Ishikawa (cell line): ENCODE results near the gene IFT74.

Source experiments
- CEBPB ChIP-seq: IDR thresholded peaks from 2 replicates; pipeline ENCODE4 v1.6.1; 2012
- CREB1 ChIP-seq: IDR thresholded peaks from 2 replicates; pipeline ENCODE4 v1.6.1; 2012; ENCODE audit warnings: low read depth
- EGR1 ChIP-seq: IDR thresholded peaks from 2 replicates; pipeline ENCODE4 v1.6.1; 2012
- EP300 ChIP-seq: IDR thresholded peaks from 2 replicates; pipeline ENCODE4 v1.6.1; 2012; ENCODE audit warnings: borderline replicate concordance
- FOXM1 ChIP-seq: IDR thresholded peaks from 2 replicates; pipeline ENCODE4 v1.6.1; 2012; ENCODE audit warnings: low read depth, borderline replicate concordance
- NFIC ChIP-seq: IDR thresholded peaks from 2 replicates; pipeline ENCODE4 v1.6.1; 2012
- RAD21 ChIP-seq: IDR thresholded peaks from 2 replicates; pipeline ENCODE4 v1.6.1; 2012; ENCODE audit warnings: low read depth
- TAF1 ChIP-seq: IDR thresholded peaks from 2 replicates; pipeline ENCODE4 v1.6.1; 2012; ENCODE audit warnings: low read depth, mild to moderate bottlenecking
- TCF12 ChIP-seq: IDR thresholded peaks from 2 replicates; pipeline ENCODE4 v1.6.1; 2012; ENCODE audit warnings: low read depth
- TEAD4 ChIP-seq: IDR thresholded peaks from 2 replicates; pipeline ENCODE4 v1.6.1; 2012
- YY1 ChIP-seq: IDR thresholded peaks from 2 replicates; pipeline ENCODE4 v1.6.1; 2012; ENCODE audit warnings: low read depth
- ZBTB7A ChIP-seq: IDR thresholded peaks from 2 replicates; pipeline ENCODE4 v1.6.1; 2012; ENCODE audit warnings: low read depth
- TF ChIP-seq, protein P1 (sequence below): IDR thresholded peaks from 2 replicates; pipeline ENCODE4 v1.6.1; 2012
- TF ChIP-seq, protein P2 (sequence below): IDR thresholded peaks from 2 replicates; pipeline ENCODE4 v1.6.1; 2012; ENCODE audit warnings: low read depth, mild to moderate bottlenecking
- TF ChIP-seq, protein P3 (sequence below): IDR thresholded peaks from 2 replicates; pipeline ENCODE4 v1.6.1; 2012

IFT74 gene

DNA sequence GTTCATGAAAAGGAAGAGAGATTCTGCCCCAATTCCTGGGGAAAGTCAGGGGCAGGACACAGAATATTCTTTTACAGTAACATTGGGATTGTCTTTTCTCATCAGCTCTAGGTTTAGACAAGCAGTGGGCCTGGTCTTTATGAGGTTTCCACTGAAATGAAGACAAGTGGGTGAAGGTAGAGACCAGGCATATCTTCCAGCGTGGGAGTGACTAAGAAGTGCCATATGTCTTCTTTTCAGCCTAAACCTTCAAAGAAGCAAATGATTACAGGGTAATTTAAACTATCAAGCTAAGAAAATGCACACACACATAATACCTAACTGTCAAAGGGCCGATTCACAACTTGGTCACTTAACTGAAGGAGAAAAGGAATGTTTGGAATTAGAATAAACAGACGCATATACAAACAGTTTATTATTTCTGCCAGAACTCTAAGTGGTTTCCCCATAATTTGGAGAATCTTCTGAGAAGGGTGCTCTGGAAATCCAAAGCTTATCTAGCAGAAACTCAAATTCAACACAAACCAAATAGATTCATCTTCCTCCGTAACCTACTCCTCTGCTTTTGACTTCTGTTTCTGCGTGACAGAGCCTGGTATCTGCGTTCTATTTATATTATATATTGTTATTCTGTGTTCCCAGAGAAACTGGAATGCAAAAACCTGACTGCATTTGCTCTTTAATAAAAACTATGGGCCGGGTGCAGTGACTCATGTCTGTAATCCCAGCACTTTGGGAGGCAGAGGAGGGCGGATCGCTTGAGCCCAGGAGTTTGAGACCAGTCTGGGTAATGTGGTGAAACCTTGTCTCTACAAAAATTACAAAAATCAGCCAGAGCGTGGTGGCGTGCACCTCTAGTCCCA lies 130.8 kb downstream of the IFT74 start:
- TF ChIP-seq TAF1 (no peak), RAD21 (no peak), TCF12 (no peak), ZBTB7A (no peak)

DNA sequence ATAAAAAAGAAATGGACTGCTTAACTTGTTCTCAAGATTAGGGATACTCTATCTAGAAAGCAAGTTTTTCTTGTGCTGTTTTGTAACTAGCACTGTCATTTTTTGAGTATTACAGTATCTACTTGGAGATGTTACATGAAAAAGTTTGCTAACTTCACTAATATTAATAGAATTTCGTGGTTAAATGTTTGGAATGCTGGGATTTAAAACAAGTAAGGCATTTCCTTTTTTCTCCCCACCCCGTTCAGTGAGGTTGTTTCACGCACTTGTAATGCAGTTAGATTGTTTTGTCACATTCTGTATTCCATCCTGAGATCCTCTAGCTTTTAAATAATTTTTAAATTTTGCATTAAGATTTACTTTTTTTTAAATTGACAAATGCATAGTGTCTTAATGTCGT lies 132.8 kb downstream of the IFT74 start:
- TF ChIP-seq, protein P1, sequence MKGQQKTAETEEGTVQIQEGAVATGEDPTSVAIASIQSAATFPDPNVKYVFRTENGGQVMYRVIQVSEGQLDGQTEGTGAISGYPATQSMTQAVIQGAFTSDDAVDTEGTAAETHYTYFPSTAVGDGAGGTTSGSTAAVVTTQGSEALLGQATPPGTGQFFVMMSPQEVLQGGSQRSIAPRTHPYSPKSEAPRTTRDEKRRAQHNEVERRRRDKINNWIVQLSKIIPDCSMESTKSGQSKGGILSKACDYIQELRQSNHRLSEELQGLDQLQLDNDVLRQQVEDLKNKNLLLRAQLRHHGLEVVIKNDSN = no peak
- TF ChIP-seq RAD21 (no peak), CREB1 (no peak), CEBPB (no peak), TEAD4 (no peak)
- TF ChIP-seq, protein P2, sequence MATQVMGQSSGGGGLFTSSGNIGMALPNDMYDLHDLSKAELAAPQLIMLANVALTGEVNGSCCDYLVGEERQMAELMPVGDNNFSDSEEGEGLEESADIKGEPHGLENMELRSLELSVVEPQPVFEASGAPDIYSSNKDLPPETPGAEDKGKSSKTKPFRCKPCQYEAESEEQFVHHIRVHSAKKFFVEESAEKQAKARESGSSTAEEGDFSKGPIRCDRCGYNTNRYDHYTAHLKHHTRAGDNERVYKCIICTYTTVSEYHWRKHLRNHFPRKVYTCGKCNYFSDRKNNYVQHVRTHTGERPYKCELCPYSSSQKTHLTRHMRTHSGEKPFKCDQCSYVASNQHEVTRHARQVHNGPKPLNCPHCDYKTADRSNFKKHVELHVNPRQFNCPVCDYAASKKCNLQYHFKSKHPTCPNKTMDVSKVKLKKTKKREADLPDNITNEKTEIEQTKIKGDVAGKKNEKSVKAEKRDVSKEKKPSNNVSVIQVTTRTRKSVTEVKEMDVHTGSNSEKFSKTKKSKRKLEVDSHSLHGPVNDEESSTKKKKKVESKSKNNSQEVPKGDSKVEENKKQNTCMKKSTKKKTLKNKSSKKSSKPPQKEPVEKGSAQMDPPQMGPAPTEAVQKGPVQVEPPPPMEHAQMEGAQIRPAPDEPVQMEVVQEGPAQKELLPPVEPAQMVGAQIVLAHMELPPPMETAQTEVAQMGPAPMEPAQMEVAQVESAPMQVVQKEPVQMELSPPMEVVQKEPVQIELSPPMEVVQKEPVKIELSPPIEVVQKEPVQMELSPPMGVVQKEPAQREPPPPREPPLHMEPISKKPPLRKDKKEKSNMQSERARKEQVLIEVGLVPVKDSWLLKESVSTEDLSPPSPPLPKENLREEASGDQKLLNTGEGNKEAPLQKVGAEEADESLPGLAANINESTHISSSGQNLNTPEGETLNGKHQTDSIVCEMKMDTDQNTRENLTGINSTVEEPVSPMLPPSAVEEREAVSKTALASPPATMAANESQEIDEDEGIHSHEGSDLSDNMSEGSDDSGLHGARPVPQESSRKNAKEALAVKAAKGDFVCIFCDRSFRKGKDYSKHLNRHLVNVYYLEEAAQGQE = no peak

DNA sequence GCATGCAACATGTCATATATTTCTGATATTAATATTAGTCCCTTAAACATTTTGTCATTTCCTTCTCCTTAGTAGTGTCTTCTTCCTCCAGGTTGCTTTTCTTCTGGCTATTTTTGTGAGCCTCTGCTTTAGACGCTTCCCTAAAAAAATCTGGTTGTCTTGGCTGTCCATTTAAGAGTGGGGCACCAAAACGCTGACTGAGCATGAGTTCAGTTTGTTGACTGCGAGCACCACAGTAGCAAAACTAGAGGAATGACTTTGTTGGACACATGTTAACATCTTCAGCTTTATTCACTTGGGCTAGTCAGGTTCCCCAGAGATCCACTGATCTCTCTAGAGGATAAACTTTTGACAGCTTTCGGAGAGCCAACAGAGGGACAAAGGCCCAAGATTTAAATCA lies 133.5 kb downstream of the IFT74 start:
- TF ChIP-seq CEBPB = no peak
- TF ChIP-seq TCF12 = no peak
- TF ChIP-seq, protein P2 = no peak
- no peak for TF ChIP-seq YY1
- TF ChIP-seq EGR1 = no peak
- no peak for TF ChIP-seq CREB1
- no peak for TF ChIP-seq TEAD4
- no peak for TF ChIP-seq TAF1
- TF ChIP-seq EP300 = no peak
- TF ChIP-seq, protein P3, sequence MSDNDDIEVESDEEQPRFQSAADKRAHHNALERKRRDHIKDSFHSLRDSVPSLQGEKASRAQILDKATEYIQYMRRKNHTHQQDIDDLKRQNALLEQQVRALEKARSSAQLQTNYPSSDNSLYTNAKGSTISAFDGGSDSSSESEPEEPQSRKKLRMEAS = no peak

DNA sequence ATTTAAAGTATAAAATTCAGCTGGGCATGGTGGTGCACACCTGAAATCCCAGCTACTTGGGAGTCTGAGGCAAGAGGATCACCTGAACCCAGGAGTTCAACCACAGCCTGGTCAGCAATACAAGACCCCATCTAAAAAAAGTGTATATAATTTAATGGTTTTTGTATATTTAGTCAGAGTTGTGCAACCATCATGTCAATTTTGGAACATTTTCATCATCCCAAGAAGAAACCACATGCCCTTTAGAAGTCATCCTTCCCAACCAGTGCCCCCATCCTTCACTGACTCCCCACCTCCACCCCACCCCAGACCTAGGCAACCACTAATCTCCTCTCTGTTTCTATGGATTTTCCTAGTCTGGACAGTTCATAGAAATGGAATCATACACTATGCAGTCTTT lies 134.0 kb downstream of the IFT74 start:
- TF ChIP-seq FOXM1 = no peak

DNA sequence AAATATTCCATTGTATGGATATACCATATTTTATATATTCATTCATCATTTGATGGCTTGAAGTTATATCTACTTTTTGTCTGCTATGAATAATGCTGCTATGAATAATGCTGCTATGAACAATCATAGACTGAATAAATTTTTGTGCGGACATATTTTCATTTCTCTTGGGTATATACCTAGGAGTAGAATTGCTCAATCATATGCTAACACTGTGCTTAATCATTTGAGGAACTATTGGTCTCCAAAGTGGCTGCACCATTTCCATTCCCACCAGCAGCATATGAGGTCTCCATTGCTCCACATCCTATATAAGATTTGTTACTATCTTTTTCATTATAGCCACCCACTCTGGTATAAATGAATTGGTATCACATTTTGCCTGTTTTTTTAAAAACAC lies 134.5 kb downstream of the IFT74 start:
- no peak for TF ChIP-seq TCF12
- TF ChIP-seq NFIC = no peak
- no peak for TF ChIP-seq YY1
- no peak for TF ChIP-seq CREB1
- TF ChIP-seq, protein P3 = no peak

DNA sequence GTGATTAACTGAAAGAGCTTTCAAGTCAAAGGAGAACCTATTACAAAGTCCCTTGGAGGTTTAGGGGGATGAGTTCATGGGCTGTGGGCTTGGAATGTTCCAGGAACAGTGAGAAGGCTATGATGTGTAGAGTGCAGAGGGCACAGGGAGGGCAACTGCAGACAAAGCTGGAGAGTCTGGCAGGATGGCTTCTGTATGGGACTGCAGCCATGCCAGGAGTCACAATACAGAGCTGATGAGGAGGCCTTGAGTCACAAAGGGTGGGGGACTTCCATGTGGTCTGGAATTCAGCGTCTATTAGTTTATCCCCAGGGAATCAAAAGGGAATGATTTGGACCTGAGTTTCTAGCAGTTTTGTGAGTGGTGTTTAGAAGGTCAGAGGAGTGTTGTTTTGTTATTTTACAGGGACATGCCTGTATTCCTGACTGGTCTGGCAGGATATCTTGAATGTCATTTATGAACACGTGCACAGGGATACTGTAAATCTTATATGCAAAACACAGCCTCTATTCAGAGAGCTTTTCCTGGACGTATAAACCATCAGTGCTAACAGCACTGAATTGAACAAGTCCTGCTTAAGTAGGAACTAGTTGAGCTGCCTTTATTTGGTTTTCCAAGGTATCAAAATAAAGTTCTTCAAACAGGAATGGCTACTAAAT lies 138.6 kb downstream of the IFT74 start:
- no peak for TF ChIP-seq CEBPB
- no peak for TF ChIP-seq TCF12
- no peak for TF ChIP-seq YY1
- TF ChIP-seq FOXM1 = no peak
- TF ChIP-seq EGR1 = no peak
- TF ChIP-seq CREB1 = no peak
- TF ChIP-seq TEAD4 = no peak
- no peak for TF ChIP-seq RAD21
- TF ChIP-seq, protein P2 = no peak
- TF ChIP-seq NFIC = no peak
- TF ChIP-seq, protein P1 = no peak
- TF ChIP-seq, protein P3 = no peak
- TF ChIP-seq TAF1 = no peak
- no peak for TF ChIP-seq ZBTB7A
- no peak for TF ChIP-seq EP300
